Measurements from ENCODE around the gene CCL1. TPM values are rescaled to one million over a fixed set of nuclear protein-coding genes. Genes with fewer than 3 reads are reported as not detected.

Gene CCL1
- total RNA-seq, 1 experiment from 2014 or later, result not detected

DNA sequence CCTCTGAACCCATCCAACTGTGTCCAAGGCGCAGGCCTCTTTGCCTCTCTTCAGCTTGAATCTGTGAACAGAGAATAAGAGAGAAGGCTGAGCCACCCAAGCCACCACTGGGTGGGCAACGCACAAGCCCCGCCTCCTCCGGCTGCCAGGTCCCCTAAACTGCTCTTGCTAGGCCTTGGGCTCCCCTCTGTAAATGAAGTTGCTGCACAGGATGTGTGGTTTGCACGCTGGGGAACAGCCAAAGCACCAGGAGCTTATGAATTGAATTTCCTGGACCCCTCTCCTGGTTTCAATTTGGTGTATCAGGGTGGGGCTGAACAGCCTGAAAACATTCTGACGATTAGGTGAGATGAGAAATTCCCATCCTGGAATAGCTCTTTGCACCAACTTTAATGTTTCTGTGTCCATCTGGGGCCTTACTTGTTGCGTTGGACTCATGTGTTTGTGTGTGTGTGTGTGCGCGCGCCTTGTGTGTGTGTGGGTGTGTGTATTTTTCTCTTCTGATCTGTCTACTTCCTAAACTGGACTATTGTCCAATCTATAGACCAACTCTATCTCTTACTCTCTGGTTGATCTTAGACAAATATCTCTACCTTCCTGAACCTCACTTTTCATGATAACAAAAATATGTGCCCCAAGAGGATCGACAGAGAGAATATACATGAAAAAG lies 2.3 kb downstream of the CCL1 start:
- Histone ChIP-seq H3K27me3 (ENCODE audit: low read length) (no peaks in the 10 kb centered on the region), H3K9ac (ENCODE audit: low read length) (no peak overlapping the region), H3K36me3 (ENCODE audit: insufficient read depth, low read length) (no peaks in the 10 kb centered on the region), H4K20me1 (ENCODE audit: insufficient read depth, low read depth, low read length) (no peaks in the 10 kb centered on the region), H3K27ac (ENCODE audit: low read length) (no peak overlapping the region), H3K9me2 (replicated peaks; ENCODE audit: insufficient read depth, low read length) (no peaks in the 10 kb centered on the region), H2AFZ (ENCODE audit: low read length) (no peak overlapping the region), H3K9me3 (ENCODE audit: low read length) (no peaks in the 10 kb centered on the region), H3K4me3 (ENCODE audit: low read length) (no peak overlapping the region), H3K79me2 (ENCODE audit: low read length) (no peaks in the 10 kb centered on the region), H3K4me2 (ENCODE audit: low read depth, low read length, poor library complexity, severe bottlenecking) (no peak overlapping the region), H3K4me1 (ENCODE audit: low read length) (no peaks in the 10 kb centered on the region)
- DNase-seq, result no peak

DNA sequence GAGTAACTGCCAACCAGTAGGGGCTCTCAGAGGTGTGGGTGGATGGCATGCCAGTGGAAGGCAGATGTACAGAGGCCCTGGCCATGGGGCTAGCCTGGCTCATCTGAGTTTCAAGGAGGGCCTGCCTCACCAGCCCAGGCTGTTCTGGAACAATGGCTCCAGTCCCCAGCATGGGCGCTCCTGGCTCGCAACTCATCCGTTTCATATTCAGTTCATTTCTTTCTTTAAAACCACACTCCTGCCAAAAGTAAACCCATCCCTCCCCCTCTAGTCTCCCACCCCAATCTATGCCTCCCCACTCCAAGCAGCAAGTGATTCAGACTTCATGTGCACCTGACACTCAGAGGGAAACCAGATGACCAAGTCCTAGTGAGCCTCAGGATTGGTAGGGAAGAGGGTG lies 4.4 kb downstream of the CCL1 start:
- Histone ChIP-seq H4K20me1 (ENCODE audit: insufficient read depth, low read depth, low read length) (no peaks in the 10 kb centered on the region), H3K27ac (ENCODE audit: low read length) (no peak overlapping the region), H2AFZ (ENCODE audit: low read length) (no peak overlapping the region), H3K9me3 (ENCODE audit: low read length) (no peaks in the 10 kb centered on the region), H3K9ac (ENCODE audit: low read length) (no peak overlapping the region), H3K9me2 (replicated peaks; ENCODE audit: insufficient read depth, low read length) (no peaks in the 10 kb centered on the region), H3K36me3 (ENCODE audit: insufficient read depth, low read length) (no peaks in the 10 kb centered on the region), H3K79me2 (ENCODE audit: low read length) (no peaks in the 10 kb centered on the region), H3K4me2 (ENCODE audit: low read depth, low read length, poor library complexity, severe bottlenecking) (no peak overlapping the region), H3K4me1 (ENCODE audit: low read length) (no peaks in the 10 kb centered on the region), H3K4me3 (ENCODE audit: low read length) (no peak overlapping the region), H3K27me3 (ENCODE audit: low read length) (no peaks in the 10 kb centered on the region)
- no peak for DNase-seq

- Histone ChIP-seq H3K4me2 (ENCODE audit: low read depth, low read length, poor library complexity, severe bottlenecking) (no peak overlapping the region), H3K4me3 (ENCODE audit: low read length) (no peak overlapping the region), H3K9me2 (replicated peaks; ENCODE audit: insufficient read depth, low read length) (no peaks in the 10 kb centered on the region), H2AFZ (ENCODE audit: low read length) (no peak overlapping the region), H3K79me2 (ENCODE audit: low read length) (no peaks in the 10 kb centered on the region), H4K20me1 (ENCODE audit: insufficient read depth, low read depth, low read length) (no peaks in the 10 kb centered on the region), H3K27me3 (ENCODE audit: low read length) (no peaks in the 10 kb centered on the region), H3K27ac (ENCODE audit: low read length) (no peak overlapping the region), H3K36me3 (ENCODE audit: insufficient read depth, low read length) (no peaks in the 10 kb centered on the region), H3K9me3 (ENCODE audit: low read length) (no peaks in the 10 kb centered on the region), H3K4me1 (ENCODE audit: low read length) (no peaks in the 10 kb centered on the region), H3K9ac (ENCODE audit: low read length) (no peak overlapping the region)
- DNase-seq, result no peak
Observed at GRCh38 chr17:34357398-34357797, 5.6 kb downstream of the CCL1 start.

- no peak within 1 kb of the TSS for H3K9ac ChIP-seq (ENCODE audit: low read length)
- DNase-seq, result no peak
- H3K36me3 ChIP-seq (ENCODE audit: insufficient read depth, low read length), result no peaks in the 10 kb centered on the region
- no peak within 1 kb of the TSS for H3K4me3 ChIP-seq (ENCODE audit: low read length)
- H3K4me2 ChIP-seq (ENCODE audit: low read depth, low read length, poor library complexity, severe bottlenecking), result no peak within 1 kb of the TSS
- no peaks in the 10 kb centered on the region for H3K27me3 ChIP-seq (ENCODE audit: low read length)
- no peaks in the 10 kb centered on the region for H3K79me2 ChIP-seq (ENCODE audit: low read length)
- H3K9me3 ChIP-seq (ENCODE audit: low read length), result no peaks in the 10 kb centered on the region
- H3K4me1 ChIP-seq (ENCODE audit: low read length), result no peaks in the 10 kb centered on the region
- H4K20me1 ChIP-seq (ENCODE audit: insufficient read depth, low read depth, low read length), result no peaks in the 10 kb centered on the region
- no peaks in the 10 kb centered on the region for H3K9me2 ChIP-seq (replicated peaks; ENCODE audit: insufficient read depth, low read length)
- no peak within 1 kb of the TSS for H2AFZ ChIP-seq (ENCODE audit: low read length)
- H3K27ac ChIP-seq (ENCODE audit: low read length), result no peak within 1 kb of the TSS
Observed at GRCh38 chr17:34356194-34356593, 6.8 kb downstream of the CCL1 start, which contains the start of gene CCL13. CCL13 (plus strand) TSS chr17:34356480; CDS start chr17:34356527, 47 bp downstream.

- Histone ChIP-seq H3K9ac (ENCODE audit: low read length) (no peak overlapping the region), H3K4me2 (ENCODE audit: low read depth, low read length, poor library complexity, severe bottlenecking) (no peak overlapping the region), H3K27ac (ENCODE audit: low read length) (no peak overlapping the region), H3K9me2 (replicated peaks; ENCODE audit: insufficient read depth, low read length) (no peaks in the 10 kb centered on the region), H3K9me3 (ENCODE audit: low read length) (no peaks in the 10 kb centered on the region), H2AFZ (ENCODE audit: low read length) (no peak overlapping the region), H3K4me3 (ENCODE audit: low read length) (no peak overlapping the region), H4K20me1 (ENCODE audit: insufficient read depth, low read depth, low read length) (no peaks in the 10 kb centered on the region), H3K79me2 (ENCODE audit: low read length) (no peaks in the 10 kb centered on the region), H3K27me3 (ENCODE audit: low read length) (no peaks in the 10 kb centered on the region), H3K4me1 (ENCODE audit: low read length) (no peaks in the 10 kb centered on the region), H3K36me3 (ENCODE audit: insufficient read depth, low read length) (no peaks in the 10 kb centered on the region)
- no peak for DNase-seq
Observed at GRCh38 chr17:34354637-34355036, 8.4 kb downstream of the CCL1 start.

GRCh38 chr17:34352191-34352590 lies 10.8 kb downstream of the CCL1 start:
- H3K27ac ChIP-seq (ENCODE audit: low read length), result no peak overlapping the region
- no peaks in the 10 kb centered on the region for H4K20me1 ChIP-seq (ENCODE audit: insufficient read depth, low read depth, low read length)

GRCh38 chr17:34351096-34351495 lies 11.9 kb downstream of the CCL1 start:
- no peaks in the 10 kb centered on the region for H3K4me1 ChIP-seq (ENCODE audit: low read length)
- H3K4me3 ChIP-seq (ENCODE audit: low read length), result no peak overlapping the region
- no peak overlapping the region for H3K9ac ChIP-seq (ENCODE audit: low read length)
- no peaks in the 10 kb centered on the region for H3K79me2 ChIP-seq (ENCODE audit: low read length)
- H3K36me3 ChIP-seq (ENCODE audit: insufficient read depth, low read length), result no peaks in the 10 kb centered on the region
- no peaks in the 10 kb centered on the region for H3K27me3 ChIP-seq (ENCODE audit: low read length)
- DNase-seq, result no peak
- no peaks in the 10 kb centered on the region for H3K9me2 ChIP-seq (replicated peaks; ENCODE audit: insufficient read depth, low read length)
- H3K27ac ChIP-seq (ENCODE audit: low read length), result no peak overlapping the region
- H3K4me2 ChIP-seq (ENCODE audit: low read depth, low read length, poor library complexity, severe bottlenecking), result no peak overlapping the region
- H3K9me3 ChIP-seq (ENCODE audit: low read length), result no peaks in the 10 kb centered on the region
- H2AFZ ChIP-seq (ENCODE audit: low read length), result no peak overlapping the region
- no peaks in the 10 kb centered on the region for H4K20me1 ChIP-seq (ENCODE audit: insufficient read depth, low read depth, low read length)

More at GRCh38 chr17:34352191-34352590, 10.8 kb downstream of the CCL1 start:
- no peak for DNase-seq
- H3K36me3 ChIP-seq (ENCODE audit: insufficient read depth, low read length), result no peaks in the 10 kb centered on the region
- no peaks in the 10 kb centered on the region for H3K79me2 ChIP-seq (ENCODE audit: low read length)
- no peaks in the 10 kb centered on the region for H3K4me1 ChIP-seq (ENCODE audit: low read length)
- H3K27me3 ChIP-seq (ENCODE audit: low read length), result no peaks in the 10 kb centered on the region
- no peak overlapping the region for H3K4me2 ChIP-seq (ENCODE audit: low read depth, low read length, poor library complexity, severe bottlenecking)
- no peak overlapping the region for H3K4me3 ChIP-seq (ENCODE audit: low read length)
- H3K9ac ChIP-seq (ENCODE audit: low read length), result no peak overlapping the region
- H3K9me2 ChIP-seq (replicated peaks; ENCODE audit: insufficient read depth, low read length), result no peaks in the 10 kb centered on the region
- no peaks in the 10 kb centered on the region for H3K9me3 ChIP-seq (ENCODE audit: low read length)
- H2AFZ ChIP-seq (ENCODE audit: low read length), result no peak overlapping the region

DNA sequence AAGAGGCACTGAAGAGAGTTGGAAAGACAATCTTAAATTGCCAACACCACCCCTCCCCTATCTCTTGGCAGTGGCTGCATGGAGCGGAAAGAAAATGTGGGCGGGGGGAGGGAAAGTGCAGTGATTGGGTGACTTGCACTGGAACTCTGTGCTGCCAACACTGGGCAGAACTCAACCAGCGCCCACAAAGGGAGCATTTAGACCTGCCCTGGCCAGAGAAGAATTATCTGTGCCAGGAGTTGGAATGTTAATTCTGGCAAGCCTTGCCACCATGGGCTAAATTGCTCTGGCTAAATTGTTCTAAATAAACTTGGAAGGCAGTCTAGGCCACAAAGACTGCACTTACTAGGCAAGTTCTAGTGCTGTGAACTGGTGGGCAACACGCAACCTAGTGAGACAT lies 13.3 kb downstream of the CCL1 start:
- Histone ChIP-seq H3K4me2 (ENCODE audit: low read depth, low read length, poor library complexity, severe bottlenecking) (no peak overlapping the region), H3K27me3 (ENCODE audit: low read length) (no peaks in the 10 kb centered on the region), H3K27ac (ENCODE audit: low read length) (no peak overlapping the region), H3K9ac (ENCODE audit: low read length) (no peak overlapping the region), H3K4me1 (ENCODE audit: low read length) (no peaks in the 10 kb centered on the region), H3K9me2 (replicated peaks; ENCODE audit: insufficient read depth, low read length) (no peaks in the 10 kb centered on the region), H3K36me3 (ENCODE audit: insufficient read depth, low read length) (no peaks in the 10 kb centered on the region), H3K79me2 (ENCODE audit: low read length) (no peaks in the 10 kb centered on the region), H4K20me1 (ENCODE audit: insufficient read depth, low read depth, low read length) (no peaks in the 10 kb centered on the region), H2AFZ (ENCODE audit: low read length) (no peak overlapping the region), H3K4me3 (ENCODE audit: low read length) (no peak overlapping the region), H3K9me3 (ENCODE audit: low read length) (no peaks in the 10 kb centered on the region)
- no peak for DNase-seq
